Effector memory CD8-positive, alpha-beta T cell (primary cell): ENCODE results near the gene COL5A2.

Source experiments
- ATAC-seq: fragments of 150-1000 bp; cut with Tn5 transposase; replicated peaks from 2 replicates; pipeline ENCODE4 v1.10.0; 2021; ENCODE audit warnings: mild to moderate bottlenecking, moderate library complexity
- DNase-seq, 3 experiments: peaks; one replicate each; pipeline ENCODE4 v3.0.0; 2021
- H3K27ac Mint-ChIP-seq, 2 donors: one replicate each; pipeline ENCODE4 v1.8.0; 2022; ENCODE audit warnings: mild to moderate bottlenecking in 2 of 2, mixed read lengths in 2 of 2, moderate library complexity in 2 of 2
- H3K27me3 Mint-ChIP-seq, 2 donors: one replicate each; pipeline ENCODE4 v1.8.0; 2022; ENCODE audit warnings: mixed read lengths in 2 of 2
- H3K36me3 Mint-ChIP-seq: one replicate; pipeline ENCODE4 v1.8.0; 2022; ENCODE audit warnings: mild to moderate bottlenecking, moderate library complexity, mixed read lengths; ENCODE audit not compliant: insufficient read depth
- H3K4me1 Mint-ChIP-seq, 2 donors: one replicate each; pipeline ENCODE4 v1.8.0; 2022; ENCODE audit warnings: low read depth in 2 of 2, mixed read lengths in 2 of 2
- H3K4me3 Mint-ChIP-seq, 2 donors: one replicate each; pipeline ENCODE4 v1.8.0; 2022; ENCODE audit warnings: mild to moderate bottlenecking in 2 of 2, mixed read lengths in 2 of 2, moderate library complexity in 2 of 2
- H3K9me3 Mint-ChIP-seq, 2 donors: one replicate each; pipeline ENCODE4 v1.8.0; 2022; ENCODE audit warnings: mixed read lengths in 2 of 2

Gene COL5A2

DNA sequence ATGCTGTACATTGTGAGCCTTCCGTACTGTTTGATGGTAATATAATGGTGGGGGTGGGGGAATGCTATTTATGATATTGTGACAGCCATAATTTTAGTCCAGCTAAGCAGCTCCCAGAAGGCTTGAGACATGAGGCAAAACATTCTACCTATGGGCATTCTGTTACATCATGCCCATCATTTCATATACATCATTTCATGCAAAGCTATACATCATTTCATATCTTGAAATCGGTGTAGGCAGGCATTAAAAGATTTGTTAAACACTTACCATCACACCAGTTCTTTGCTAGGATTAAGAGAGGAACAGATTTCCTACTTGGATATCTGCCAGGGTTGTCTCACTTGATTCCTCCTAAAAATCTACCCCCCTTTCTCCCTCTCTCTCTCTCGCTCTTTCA lies 84.5 kb downstream of the COL5A2 start:
- H3K27me3 Mint-ChIP-seq: no peaks in the 10 kb centered on the region
- H3K36me3 Mint-ChIP-seq: no peaks in the 10 kb centered on the region
- H3K4me3 Mint-ChIP-seq: no peak overlapping the region
- no peaks in the 10 kb centered on the region for H3K4me1 Mint-ChIP-seq
- no peaks in the 10 kb centered on the region for H3K9me3 Mint-ChIP-seq
- DNase-seq (no peak), ATAC-seq (no peak)
- no peak overlapping the region for H3K27ac Mint-ChIP-seq

- no peaks in the 10 kb centered on the region for H3K36me3 Mint-ChIP-seq
- H3K27me3 Mint-ChIP-seq: no peaks in the 10 kb centered on the region
- DNase-seq: no peak
- ATAC-seq: no peak
- H3K9me3 Mint-ChIP-seq: no peaks in the 10 kb centered on the region
- no peak overlapping the region for H3K27ac Mint-ChIP-seq
- no peaks in the 10 kb centered on the region for H3K4me1 Mint-ChIP-seq
- no peak overlapping the region for H3K4me3 Mint-ChIP-seq
These were observed 86.6 kb downstream of the COL5A2 start for GRCh38 chr2:189092936-189093335.

- H3K4me1 Mint-ChIP-seq: no peaks in the 10 kb centered on the region
- no peak overlapping the region for H3K27ac Mint-ChIP-seq
- H3K27me3 Mint-ChIP-seq: no peaks in the 10 kb centered on the region
- no peak overlapping the region for H3K4me3 Mint-ChIP-seq
- ATAC-seq: no peak
- no peaks in the 10 kb centered on the region for H3K9me3 Mint-ChIP-seq
- no peak for DNase-seq
- no peaks in the 10 kb centered on the region for H3K36me3 Mint-ChIP-seq
These were observed 88.3 kb downstream of the COL5A2 start for GRCh38 chr2:189091253-189091652.

DNA sequence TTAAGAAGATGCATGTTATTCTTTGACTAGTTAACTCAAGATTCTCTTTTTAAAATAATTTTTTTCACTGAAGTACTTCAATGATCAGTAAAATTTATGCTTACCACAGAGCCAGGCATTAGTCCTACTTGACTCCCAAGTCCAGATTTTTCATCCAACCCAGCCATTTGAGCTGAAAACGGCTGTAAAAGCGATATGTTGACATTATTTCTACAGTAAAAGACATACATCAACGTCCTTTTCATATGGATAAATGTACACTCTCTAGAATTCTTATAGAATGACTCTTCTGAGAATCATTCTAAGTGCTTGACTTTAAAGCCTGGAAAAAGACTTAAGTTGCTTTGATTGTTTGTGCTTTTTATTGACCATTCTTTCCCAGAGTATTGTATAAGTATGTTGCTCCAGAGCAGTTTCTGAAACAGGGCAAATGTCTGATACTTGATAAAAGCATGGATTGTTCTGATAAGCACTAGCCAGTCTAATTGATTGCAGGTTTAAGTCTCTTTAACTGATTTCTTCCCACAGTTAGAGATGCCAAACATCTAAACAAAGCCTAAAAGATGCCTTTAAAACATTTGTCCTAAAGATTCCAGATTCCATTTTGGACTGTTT lies 90.9 kb downstream of the COL5A2 start:
- no peaks in the 10 kb centered on the region for H3K9me3 Mint-ChIP-seq
- H3K27me3 Mint-ChIP-seq: no peaks in the 10 kb centered on the region
- no peak for ATAC-seq
- DNase-seq: no peak
- H3K36me3 Mint-ChIP-seq: no peaks in the 10 kb centered on the region
- no peaks in the 10 kb centered on the region for H3K4me1 Mint-ChIP-seq
- no peak overlapping the region for H3K27ac Mint-ChIP-seq
- no peak overlapping the region for H3K4me3 Mint-ChIP-seq

GRCh38 chr2:189086710-189087109 lies 92.9 kb downstream of the COL5A2 start:
- H3K4me3 Mint-ChIP-seq: no peak overlapping the region
- DNase-seq (no peak), ATAC-seq (no peak)
- H3K9me3 Mint-ChIP-seq: no peaks in the 10 kb centered on the region
- no peak overlapping the region for H3K27ac Mint-ChIP-seq
- H3K36me3 Mint-ChIP-seq: no peaks in the 10 kb centered on the region
- H3K4me1 Mint-ChIP-seq: no peaks in the 10 kb centered on the region
- H3K27me3 Mint-ChIP-seq: no peaks in the 10 kb centered on the region

- no peak overlapping the region for H3K4me3 Mint-ChIP-seq
These were observed 93.3 kb downstream of the COL5A2 start for GRCh38 chr2:189086250-189086649.

DNA sequence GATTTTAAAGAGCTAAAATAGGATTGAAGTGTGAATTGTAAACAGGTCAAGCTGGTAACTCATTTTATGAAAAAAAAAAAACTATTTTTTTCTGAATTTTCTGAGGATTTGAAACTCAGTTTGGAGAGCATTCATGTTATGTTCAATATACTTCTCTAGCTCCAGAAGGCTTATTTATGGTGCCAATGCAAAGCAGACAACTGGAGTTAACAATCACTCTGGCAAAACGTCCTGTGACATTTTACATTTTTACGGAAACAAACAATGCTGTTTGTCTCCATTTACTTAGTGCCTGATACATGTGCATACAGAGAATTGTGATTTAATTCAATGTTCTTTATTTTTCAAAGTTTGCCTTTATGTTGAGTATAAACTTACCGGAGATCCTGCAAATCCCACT lies 96.0 kb downstream of the COL5A2 start:
- no peak for DNase-seq
- H3K36me3 Mint-ChIP-seq: no peaks in the 10 kb centered on the region
- no peak for ATAC-seq
- no peaks in the 10 kb centered on the region for H3K9me3 Mint-ChIP-seq
- H3K27me3 Mint-ChIP-seq: no peaks in the 10 kb centered on the region
- H3K4me1 Mint-ChIP-seq: no peaks in the 10 kb centered on the region
- no peak overlapping the region for H3K27ac Mint-ChIP-seq
- no peak overlapping the region for H3K4me3 Mint-ChIP-seq

More at GRCh38 chr2:189086250-189086649, 93.3 kb downstream of the COL5A2 start:
- DNase-seq (no peak), ATAC-seq (no peak)
- H3K27ac Mint-ChIP-seq: no peak overlapping the region
- H3K9me3 Mint-ChIP-seq: no peaks in the 10 kb centered on the region
- H3K27me3 Mint-ChIP-seq: no peaks in the 10 kb centered on the region
- H3K36me3 Mint-ChIP-seq: no peaks in the 10 kb centered on the region
- H3K4me1 Mint-ChIP-seq: no peaks in the 10 kb centered on the region

- H3K27me3 Mint-ChIP-seq: no peaks in the 10 kb centered on the region
- H3K36me3 Mint-ChIP-seq: no peaks in the 10 kb centered on the region
- H3K4me1 Mint-ChIP-seq: no peaks in the 10 kb centered on the region
- H3K9me3 Mint-ChIP-seq: no peaks in the 10 kb centered on the region
- no peak overlapping the region for H3K27ac Mint-ChIP-seq
- DNase-seq (no peak), ATAC-seq (no peak)
- H3K4me3 Mint-ChIP-seq: no peak overlapping the region
These were observed 96.5 kb downstream of the COL5A2 start for GRCh38 chr2:189083106-189083505.

DNA sequence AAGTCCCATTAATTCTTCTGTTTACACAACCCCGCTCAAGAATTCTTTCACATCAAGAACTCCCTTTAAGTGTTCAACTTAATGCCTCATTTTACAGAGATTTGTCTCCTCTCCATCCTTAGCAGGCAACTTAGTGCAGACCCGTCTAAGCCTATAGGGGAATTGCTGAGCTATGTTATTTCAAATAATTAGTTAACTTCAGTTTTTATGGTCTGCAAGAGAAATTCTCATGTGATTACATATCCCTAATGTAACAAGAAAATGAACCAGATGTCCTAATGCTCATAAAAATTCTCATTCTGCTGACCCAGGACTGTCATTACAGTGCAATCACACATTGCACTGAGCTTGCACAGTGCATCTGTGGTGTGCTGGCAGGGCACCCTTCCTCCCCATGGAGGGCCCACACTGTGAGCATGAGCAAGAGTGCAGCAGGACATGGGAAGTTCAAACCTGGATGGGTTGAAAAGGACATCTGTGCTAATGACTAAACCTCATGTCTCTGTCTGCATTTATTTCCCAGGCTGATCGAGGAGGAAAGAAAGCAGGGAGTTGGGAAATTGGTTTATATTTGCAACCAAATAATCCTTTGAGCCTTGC lies 97.1 kb downstream of the COL5A2 start:
- Mint-ChIP-seq H3K27me3 (no peaks in the 10 kb centered on the region), H3K27ac (no peak overlapping the region), H3K36me3 (no peaks in the 10 kb centered on the region), H3K4me1 (no peaks in the 10 kb centered on the region), H3K4me3 (no peak overlapping the region), H3K9me3 (no peaks in the 10 kb centered on the region)
- DNase-seq (no peak), ATAC-seq (no peak)

- Mint-ChIP-seq H3K4me1 (no peaks in the 10 kb centered on the region), H3K27ac (no peak overlapping the region), H3K36me3 (peaks cover 2% of the 10 kb centered on the region), H3K27me3 (no peaks in the 10 kb centered on the region), H3K9me3 (no peaks in the 10 kb centered on the region), H3K4me3 (no peak overlapping the region)
- DNase-seq: no peak
- ATAC-seq: no peak
These were observed 103.0 kb downstream of the COL5A2 start for GRCh38 chr2:189076572-189076971.

DNA sequence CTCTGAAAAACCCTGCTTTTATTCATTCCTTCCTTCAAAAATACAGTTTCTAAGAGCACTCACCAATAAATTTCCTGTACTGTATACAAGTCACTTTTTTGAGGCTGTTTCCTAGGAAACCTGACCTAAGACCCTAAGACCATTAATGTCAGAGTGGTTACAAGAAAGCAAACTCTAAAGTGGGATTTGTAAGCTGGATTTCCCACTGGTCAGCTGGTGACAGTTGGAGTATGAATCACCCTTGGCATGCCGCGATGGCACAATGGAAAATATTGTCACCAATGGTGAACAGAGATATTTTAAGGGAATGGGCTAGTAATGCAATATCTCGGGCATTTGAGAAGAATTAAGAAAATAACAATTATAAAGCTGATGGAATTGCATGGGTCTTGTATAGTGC lies 103.4 kb downstream of the COL5A2 start:
- ATAC-seq: no peak
- H3K4me1 Mint-ChIP-seq: no peaks in the 10 kb centered on the region
- H3K9me3 Mint-ChIP-seq: no peaks in the 10 kb centered on the region
- DNase-seq: no peak
- peaks cover 2% of the 10 kb centered on the region for H3K36me3 Mint-ChIP-seq
- no peak overlapping the region for H3K27ac Mint-ChIP-seq
- no peaks in the 10 kb centered on the region for H3K27me3 Mint-ChIP-seq
- no peak overlapping the region for H3K4me3 Mint-ChIP-seq

GRCh38 chr2:189074506-189074905 lies 105.1 kb downstream of the COL5A2 start:
- no peak for DNase-seq
- no peak overlapping the region for H3K4me3 Mint-ChIP-seq
- H3K4me1 Mint-ChIP-seq: no peaks in the 10 kb centered on the region
- no peaks in the 10 kb centered on the region for H3K27me3 Mint-ChIP-seq
- H3K27ac Mint-ChIP-seq: no peak overlapping the region
- H3K36me3 Mint-ChIP-seq: peaks cover 2% of the 10 kb centered on the region
- ATAC-seq: no peak
- H3K9me3 Mint-ChIP-seq: no peaks in the 10 kb centered on the region

DNA sequence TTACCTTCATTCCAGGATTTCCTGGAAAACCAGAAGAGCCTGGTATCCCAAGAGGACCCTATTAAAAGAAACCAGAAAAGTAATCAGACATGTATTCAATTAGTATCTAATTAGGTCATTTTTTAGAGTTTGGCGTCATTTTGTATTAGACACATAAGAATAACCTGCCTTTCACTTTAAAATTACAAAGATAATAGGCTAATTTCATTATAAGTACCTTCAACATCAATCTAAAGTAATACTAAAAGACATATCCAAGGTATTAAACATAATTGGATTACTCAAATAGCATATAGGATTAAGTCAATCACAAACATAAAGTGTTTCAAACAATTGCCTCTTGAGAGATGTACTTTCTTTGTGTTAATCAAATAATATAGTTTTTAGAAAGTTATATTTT lies 107.5 kb downstream of the COL5A2 start:
- H3K27ac Mint-ChIP-seq: no peak overlapping the region
- DNase-seq (no peak), ATAC-seq (no peak)
- H3K27me3 Mint-ChIP-seq: no peaks in the 10 kb centered on the region
- H3K4me3 Mint-ChIP-seq: no peak overlapping the region
- H3K4me1 Mint-ChIP-seq: no peaks in the 10 kb centered on the region
- H3K36me3 Mint-ChIP-seq: peaks cover 2% of the 10 kb centered on the region
- H3K9me3 Mint-ChIP-seq: no peaks in the 10 kb centered on the region

DNA sequence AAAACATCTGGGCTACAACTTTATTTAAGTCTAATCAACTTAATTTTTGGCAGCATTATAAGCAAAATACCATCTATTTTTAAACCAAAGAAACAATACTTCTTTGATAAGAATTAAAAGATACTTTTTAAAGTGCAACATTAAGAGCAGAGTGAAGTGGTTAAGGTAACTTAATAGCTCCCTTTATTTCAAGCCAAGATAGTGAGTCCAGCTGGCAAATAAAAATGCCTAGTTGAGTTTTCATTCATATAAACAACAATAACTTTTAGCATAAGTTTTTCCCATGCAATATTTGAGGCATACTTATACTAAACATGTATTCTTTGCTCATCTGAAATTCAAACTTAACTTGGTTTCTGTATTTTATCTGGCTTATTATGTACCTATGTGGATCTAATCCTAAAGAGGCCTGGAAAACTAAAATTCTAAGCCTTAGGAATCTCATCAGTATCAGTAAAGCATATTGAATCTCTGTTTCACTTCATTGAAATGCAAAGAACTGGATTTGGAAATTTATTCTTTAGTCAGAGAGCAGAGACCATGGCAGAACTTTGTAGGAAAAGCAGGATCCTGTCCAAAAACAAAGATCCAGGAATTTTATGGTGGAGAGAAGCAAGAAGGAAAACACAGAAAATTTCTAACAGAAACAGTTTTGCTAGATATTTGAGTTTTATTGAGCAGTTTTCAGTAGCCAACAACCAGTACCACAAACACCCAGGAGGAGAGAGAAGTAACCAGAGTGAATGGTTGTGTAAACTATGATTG lies 109.5 kb downstream of the COL5A2 start:
- Mint-ChIP-seq H3K27ac (no peak overlapping the region), H3K9me3 (no peaks in the 10 kb centered on the region), H3K36me3 (peaks cover 2% of the 10 kb centered on the region), H3K27me3 (no peaks in the 10 kb centered on the region), H3K4me1 (no peaks in the 10 kb centered on the region), H3K4me3 (no peak overlapping the region)
- DNase-seq: no peak
- no peak for ATAC-seq
